Measurements from ENCODE around the gene ANKH. TPM values are rescaled to one million over a fixed set of nuclear protein-coding genes. Genes with fewer than 3 reads are reported as not detected.
"Not testable (repeated sequence)": the region's sequence is repeated elsewhere in the genome, so short reads cannot be mapped to it uniquely, and the experiment has no call there.

ANKH gene
- total RNA-seq: 100 to 1,000 TPM in 2 of 3 donors, 10 to 100 TPM in 1; 83.1 to 102 (median 101) TPM

DNA sequence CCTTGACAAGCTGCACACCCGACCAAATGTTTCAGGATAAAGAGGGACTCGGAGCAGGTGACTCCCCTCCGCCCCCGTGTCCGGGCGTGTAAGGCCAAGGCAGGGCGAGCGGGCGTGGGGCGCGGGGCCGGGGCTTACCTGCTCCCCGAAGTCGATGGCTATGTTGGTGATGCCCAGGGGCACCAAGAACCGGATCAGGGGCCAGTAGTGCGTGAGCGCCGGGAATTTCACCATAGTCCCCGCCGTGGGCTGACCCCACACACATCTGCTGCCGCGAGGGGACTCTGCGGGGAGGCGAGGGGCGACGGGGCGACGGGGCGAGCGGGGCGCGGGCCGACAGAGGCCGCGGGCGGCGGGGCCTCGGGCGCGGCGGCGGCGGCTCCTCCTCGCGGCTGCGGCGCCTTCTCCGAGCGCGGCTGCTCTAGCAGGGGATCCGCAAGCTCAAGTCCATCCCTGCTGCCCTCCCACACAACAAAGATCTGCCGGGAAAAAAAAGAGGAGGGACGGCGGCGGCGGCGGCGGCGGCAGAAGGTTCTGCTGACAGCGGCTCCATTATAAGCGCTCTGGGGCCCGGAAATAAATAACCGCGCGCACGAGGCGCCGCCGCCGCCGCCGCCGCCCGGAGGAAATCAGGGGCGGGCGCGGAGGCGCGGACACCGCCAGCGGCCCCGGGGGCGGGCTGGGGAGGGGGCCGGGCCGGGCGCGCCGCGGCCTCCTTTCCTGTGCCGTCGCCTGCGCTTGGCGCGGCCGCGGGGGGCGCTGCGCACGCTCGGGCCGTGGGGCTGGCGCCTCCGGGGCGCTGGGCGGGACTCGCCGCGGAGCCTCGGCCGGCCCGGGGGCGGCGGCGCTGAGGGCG, at the start of gene ANKH:
Gene ANKH (minus strand): TSS at position 565 of the 856 bp plus-strand sequence. CDS start 331 bp downstream, at position 234.
- Mint-ChIP-seq H3K36me3 (ENCODE audit: insufficient read depth) (peaks cover 7% of the 10 kb centered on the region), H3K4me1 (ENCODE audit: low read depth) (peaks cover 31% of the 10 kb centered on the region), H3K27me3 (ENCODE audit: low read depth) (no peaks in the 10 kb centered on the region), H3K4me3 (peak within 1 kb of the TSS; percentile 99), H3K9me3 (no peaks in the 10 kb centered on the region)
- DNase-seq (peak; percentile 80), ATAC-seq (peak; percentile 84 to 86)

DNA sequence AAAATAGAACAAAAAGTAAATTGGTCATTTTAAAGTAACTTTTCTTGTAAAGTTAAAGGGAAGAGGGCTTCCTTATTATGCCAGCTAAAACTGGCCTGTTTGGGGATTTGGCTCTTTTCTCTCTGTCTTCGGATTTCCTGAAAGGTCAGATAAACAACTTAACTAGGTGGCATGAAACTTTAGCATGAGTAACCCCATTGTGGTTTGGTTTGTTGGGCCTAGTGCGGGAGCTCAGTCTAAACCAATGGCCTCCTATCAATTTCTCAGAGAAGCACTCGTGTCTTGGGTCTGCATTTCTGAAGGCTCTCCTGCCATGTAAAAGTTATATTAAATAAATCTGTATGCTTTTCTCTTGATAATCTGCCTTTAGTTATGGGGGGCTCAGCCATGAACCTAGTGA, 48.5 kb upstream of the ANKH start:
- no peak for DNase-seq
- no peaks in the 10 kb centered on the region for H3K27me3 Mint-ChIP-seq (ENCODE audit: low read depth)
- no peak overlapping the region for H3K4me3 Mint-ChIP-seq
- peaks cover 7% of the 10 kb centered on the region for H3K9me3 Mint-ChIP-seq
- peaks cover 28% of the 10 kb centered on the region for H3K4me1 Mint-ChIP-seq (ENCODE audit: low read depth)
- no peak for ATAC-seq
- H3K36me3 Mint-ChIP-seq (ENCODE audit: insufficient read depth): peaks cover 2% of the 10 kb centered on the region

DNA sequence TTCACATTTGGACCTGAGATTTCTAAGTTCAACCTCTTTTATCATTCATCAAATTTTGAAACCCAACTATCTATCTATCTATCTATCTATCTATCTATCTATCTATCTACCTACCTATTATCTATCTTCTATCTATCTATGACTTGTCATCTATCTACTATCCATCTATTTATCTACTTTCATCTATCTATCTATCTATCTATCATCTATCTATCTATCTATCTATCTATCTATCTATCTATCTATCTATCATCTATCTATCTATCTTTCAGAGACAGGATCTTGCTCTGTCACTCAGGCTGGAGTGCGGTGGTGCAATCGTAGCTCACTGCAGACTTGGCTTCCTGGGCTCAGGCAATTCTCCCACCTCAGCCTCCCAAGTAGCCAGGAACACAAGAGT, 47.5 kb upstream of the ANKH start:
- not testable (repeated sequence) for H3K4me3 Mint-ChIP-seq

DNA sequence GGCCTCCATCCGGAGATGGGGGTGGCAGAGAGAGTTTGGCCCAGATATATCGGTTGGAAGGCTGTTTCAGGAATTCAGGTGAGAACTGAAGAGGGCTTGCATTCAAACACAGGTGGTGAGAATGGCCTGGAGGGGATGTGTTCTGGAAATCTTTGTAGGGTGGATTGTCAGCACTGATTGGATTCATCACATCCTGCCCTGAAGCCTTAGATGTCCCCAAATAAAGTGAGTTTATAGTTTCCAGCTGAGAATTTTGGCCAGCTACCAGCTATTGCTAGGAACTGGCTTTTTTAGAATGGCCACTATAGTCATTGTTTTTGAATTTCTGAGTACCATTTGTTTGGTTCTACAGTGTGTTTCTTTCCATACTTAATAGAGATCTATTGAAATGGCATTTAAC, 46.1 kb upstream of the ANKH start:
- peaks cover 7% of the 10 kb centered on the region for H3K9me3 Mint-ChIP-seq
- peaks cover 30% of the 10 kb centered on the region for H3K4me1 Mint-ChIP-seq (ENCODE audit: low read depth)
- no peak overlapping the region for H3K4me3 Mint-ChIP-seq
- DNase-seq: no peak
- no peak for ATAC-seq
- H3K36me3 Mint-ChIP-seq (ENCODE audit: insufficient read depth): peaks cover 2% of the 10 kb centered on the region
- peaks cover 2% of the 10 kb centered on the region for H3K27me3 Mint-ChIP-seq (ENCODE audit: low read depth)

More for the DNA sequence above, 47.5 kb upstream of the ANKH start:
- H3K9me3 Mint-ChIP-seq; H3K27me3 Mint-ChIP-seq (ENCODE audit: low read depth); H3K36me3 Mint-ChIP-seq (ENCODE audit: insufficient read depth); DNase-seq; ATAC-seq: not testable (repeated sequence)
- peaks cover 29% of the 10 kb centered on the region for H3K4me1 Mint-ChIP-seq (ENCODE audit: low read depth)

DNA sequence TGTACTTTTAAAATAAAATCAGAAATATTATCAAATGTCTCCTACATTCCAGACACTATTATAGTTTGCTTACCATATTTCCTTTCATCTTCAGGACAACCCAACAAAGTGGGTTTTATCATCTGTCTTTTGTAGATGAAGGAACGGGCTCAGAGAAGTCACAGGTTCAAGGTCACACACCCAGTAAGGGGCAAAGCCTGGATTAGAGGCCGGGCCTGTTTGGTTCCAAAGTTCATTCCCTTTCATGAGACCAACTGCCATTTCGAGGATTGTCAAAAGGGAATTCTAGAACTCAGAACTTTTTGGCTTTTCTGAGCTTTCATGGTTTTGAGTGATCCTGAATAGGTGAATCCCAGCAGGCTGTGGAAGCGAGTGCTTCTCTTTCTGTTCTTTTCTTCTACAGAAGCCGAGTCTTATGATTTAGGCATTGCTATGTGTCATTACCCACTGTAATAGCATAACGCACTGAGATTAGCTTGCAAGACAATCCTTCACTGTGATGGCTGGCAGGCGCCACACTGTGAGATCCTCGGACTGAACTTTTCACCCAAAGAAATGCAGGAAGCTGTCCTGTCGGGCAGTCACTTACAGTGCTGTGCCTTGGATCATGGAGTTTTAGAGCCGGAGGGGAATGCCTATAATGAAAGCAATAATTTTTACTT, 43.8 kb upstream of the ANKH start:
- Mint-ChIP-seq H3K27me3 (ENCODE audit: low read depth) (peaks cover 2% of the 10 kb centered on the region), H3K36me3 (ENCODE audit: insufficient read depth) (peaks cover 2% of the 10 kb centered on the region), H3K4me1 (ENCODE audit: low read depth) (peaks cover 18% of the 10 kb centered on the region), H3K4me3 (no peak overlapping the region), H3K9me3 (peaks cover 7% of the 10 kb centered on the region)
- no peak for ATAC-seq
- DNase-seq: no peak

DNA sequence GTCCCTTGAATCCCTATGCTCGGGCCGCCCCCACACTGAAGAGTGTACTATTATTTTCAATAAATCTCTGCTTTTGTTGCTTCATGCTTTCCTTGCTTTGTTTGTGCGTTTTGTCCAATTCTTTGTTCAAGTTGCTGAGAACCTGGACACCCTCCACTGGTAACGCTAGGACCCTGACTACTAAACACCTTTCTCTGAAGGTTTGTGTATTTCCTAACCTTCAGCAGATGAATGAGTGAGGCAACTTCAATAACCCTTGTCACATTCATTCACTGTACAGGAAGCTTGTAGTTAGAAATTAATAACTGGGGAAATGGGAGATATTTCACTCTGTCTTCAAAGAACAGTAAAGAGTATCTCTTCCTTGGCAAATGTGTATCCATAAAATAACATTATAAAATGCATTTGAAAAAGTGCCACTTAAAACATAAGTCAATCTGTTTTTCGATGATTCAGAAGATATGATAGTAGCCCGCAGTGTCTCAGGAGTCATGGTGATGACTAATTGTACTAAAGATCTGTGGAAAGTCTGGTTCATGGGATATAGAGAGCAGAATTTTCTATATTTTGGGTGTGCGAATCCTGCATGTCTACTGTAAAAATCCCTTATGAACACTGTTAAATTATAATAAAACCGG, 43.2 kb upstream of the ANKH start:
- H3K4me1 Mint-ChIP-seq (ENCODE audit: low read depth): peaks cover 11% of the 10 kb centered on the region
- no peak overlapping the region for H3K4me3 Mint-ChIP-seq
- H3K36me3 Mint-ChIP-seq (ENCODE audit: insufficient read depth): peaks cover 2% of the 10 kb centered on the region
- peaks cover 2% of the 10 kb centered on the region for H3K27me3 Mint-ChIP-seq (ENCODE audit: low read depth)
- H3K9me3 Mint-ChIP-seq: peaks cover 7% of the 10 kb centered on the region
- ATAC-seq: peak; percentile 82 to 91
- DNase-seq: no peak

DNA sequence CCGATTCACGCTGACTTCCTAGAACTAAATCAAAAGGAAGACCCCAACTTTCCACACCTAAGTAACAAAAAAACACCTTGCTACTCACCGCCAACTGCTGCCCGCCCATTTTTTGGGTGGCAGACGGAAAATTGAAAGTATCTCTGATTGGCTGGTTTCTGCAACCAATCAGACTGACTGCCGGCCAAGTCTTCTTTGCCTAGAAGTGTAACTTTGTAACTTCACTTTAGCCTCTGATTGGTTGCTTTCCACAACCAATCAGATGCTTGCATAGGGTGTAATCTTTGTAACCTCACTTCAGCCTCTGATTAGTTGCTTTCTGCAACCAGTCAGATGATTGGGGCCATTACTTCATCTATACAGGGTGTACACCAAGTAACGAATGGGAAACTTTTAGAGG, 42.6 kb upstream of the ANKH start:
- H3K27me3 Mint-ChIP-seq (ENCODE audit: low read depth): peaks cover 2% of the 10 kb centered on the region
- no peak for ATAC-seq
- peaks cover 7% of the 10 kb centered on the region for H3K9me3 Mint-ChIP-seq
- peaks cover 11% of the 10 kb centered on the region for H3K4me1 Mint-ChIP-seq (ENCODE audit: low read depth)
- H3K4me3 Mint-ChIP-seq: no peak overlapping the region
- no peak for DNase-seq
- peaks cover 2% of the 10 kb centered on the region for H3K36me3 Mint-ChIP-seq (ENCODE audit: insufficient read depth)

DNA sequence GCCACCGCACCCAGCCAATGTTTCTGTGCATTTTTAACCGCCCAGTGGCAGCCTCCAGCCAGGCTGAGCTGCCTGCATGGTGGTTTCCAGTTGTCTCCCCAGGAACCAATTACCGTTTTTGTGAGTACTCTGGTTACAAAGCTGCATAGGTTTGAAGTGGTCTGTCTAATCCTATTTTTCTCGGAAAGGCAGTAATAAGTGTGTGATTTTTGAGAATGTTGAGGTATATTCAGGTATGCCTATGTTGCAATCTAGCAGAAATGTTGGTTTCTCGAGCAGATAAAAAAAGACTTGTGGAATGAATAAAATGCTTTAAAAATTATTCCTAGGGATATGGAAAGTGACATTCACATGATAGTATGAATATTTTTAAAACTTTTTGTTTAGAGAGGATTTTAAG, 41.5 kb upstream of the ANKH start:
- H3K27me3 Mint-ChIP-seq (ENCODE audit: low read depth): peaks cover 2% of the 10 kb centered on the region
- peaks cover 11% of the 10 kb centered on the region for H3K4me1 Mint-ChIP-seq (ENCODE audit: low read depth)
- no peak for DNase-seq
- H3K36me3 Mint-ChIP-seq (ENCODE audit: insufficient read depth): peaks cover 2% of the 10 kb centered on the region
- no peak overlapping the region for H3K4me3 Mint-ChIP-seq
- H3K9me3 Mint-ChIP-seq: peaks cover 7% of the 10 kb centered on the region
- ATAC-seq: no peak

DNA sequence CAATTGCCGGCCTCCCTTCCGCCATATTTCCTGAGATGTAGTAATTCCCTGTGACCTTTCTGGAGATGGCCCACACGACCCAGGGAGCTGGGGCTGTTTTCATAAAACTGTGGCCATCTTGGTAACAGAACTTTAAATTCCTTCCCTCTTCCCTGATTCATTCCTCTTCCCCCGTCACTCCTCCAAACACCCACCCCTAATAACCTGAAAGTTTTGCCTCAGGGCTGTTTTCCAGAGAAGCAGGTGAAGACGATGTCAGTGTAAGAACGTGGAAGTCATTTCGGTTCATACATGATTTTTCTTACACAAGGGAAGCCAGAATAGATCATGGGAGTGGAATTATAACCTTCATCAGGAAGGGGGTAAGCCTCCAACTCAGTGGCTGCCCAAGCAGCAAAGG, 40.6 kb upstream of the ANKH start:
- no peak for DNase-seq
- H3K36me3 Mint-ChIP-seq (ENCODE audit: insufficient read depth): peaks cover 2% of the 10 kb centered on the region
- no peak overlapping the region for H3K4me3 Mint-ChIP-seq
- no peak for ATAC-seq
- peaks cover 11% of the 10 kb centered on the region for H3K4me1 Mint-ChIP-seq (ENCODE audit: low read depth)
- peaks cover 2% of the 10 kb centered on the region for H3K27me3 Mint-ChIP-seq (ENCODE audit: low read depth)
- H3K9me3 Mint-ChIP-seq: peaks cover 7% of the 10 kb centered on the region

DNA sequence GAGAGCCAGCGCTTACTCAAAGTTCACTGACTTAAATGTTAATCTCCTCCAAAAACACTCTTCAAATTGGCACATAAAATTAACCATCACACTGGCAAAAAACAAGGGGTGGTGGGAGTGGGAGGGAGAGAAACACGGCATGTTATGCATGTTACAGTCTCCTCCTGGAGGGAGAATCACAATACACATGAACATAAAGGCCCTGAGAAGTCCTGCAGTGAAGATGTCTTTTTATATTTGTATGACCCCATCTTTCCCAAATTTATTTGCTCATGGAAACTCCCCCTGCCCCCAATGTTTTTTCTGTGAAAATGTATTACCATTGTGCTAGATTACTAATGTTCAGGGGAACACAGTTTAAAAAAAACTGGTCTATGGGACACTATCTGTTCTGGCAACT, 37.8 kb upstream of the ANKH start:
- no peak for ATAC-seq
- no peaks in the 10 kb centered on the region for H3K9me3 Mint-ChIP-seq
- H3K36me3 Mint-ChIP-seq (ENCODE audit: insufficient read depth): no peaks in the 10 kb centered on the region

DNA sequence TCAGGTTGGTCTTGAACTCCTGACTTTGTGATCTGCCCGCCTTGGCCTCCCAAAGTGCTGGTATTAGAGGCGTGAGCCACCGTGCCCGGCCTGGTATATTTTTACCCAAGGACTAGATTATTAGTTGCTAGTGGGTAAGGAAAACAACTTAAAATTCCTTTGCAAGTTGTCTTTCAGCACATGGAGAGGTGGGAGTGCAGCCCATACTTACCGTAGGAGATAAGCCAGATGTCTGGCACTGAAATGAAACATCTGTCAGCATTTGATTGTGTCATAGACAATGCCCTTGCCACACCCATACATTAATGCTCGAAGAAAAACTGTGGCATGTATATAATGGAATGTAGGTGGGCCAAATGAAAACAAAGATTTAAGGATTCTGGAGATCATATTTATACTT, 36.6 kb upstream of the ANKH start:
- H3K4me1 Mint-ChIP-seq (ENCODE audit: low read depth): peaks cover 6% of the 10 kb centered on the region

More for the DNA sequence above, 37.8 kb upstream of the ANKH start:
- no peak for DNase-seq
- Mint-ChIP-seq H3K27me3 (ENCODE audit: low read depth) (no peaks in the 10 kb centered on the region), H3K4me3 (no peak overlapping the region), H3K4me1 (ENCODE audit: low read depth) (peaks cover 10% of the 10 kb centered on the region)

DNA sequence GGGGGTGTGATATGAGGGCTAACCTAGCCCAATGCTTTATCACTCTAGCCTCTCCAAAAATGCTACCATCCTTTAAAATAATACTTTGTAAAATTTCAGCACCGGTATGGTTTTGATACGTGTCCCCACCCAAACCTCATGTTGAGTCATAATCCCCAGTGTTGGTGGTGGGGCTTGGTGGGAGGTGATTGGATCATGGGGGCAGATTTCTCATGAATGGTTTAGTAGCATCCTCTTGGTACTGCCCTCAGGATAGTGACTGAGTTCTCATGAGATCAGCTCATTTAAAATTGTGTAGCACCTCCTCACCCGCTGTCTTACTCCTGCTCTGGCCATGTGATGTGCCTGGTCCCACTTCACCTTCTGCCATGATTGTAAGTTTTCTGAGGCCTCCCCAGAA, 35.0 kb upstream of the ANKH start:
- Mint-ChIP-seq H3K4me3 (no peak overlapping the region), H3K36me3 (ENCODE audit: insufficient read depth) (no peaks in the 10 kb centered on the region), H3K4me1 (ENCODE audit: low read depth) (peaks cover 6% of the 10 kb centered on the region), H3K27me3 (ENCODE audit: low read depth) (no peaks in the 10 kb centered on the region), H3K9me3 (no peaks in the 10 kb centered on the region)
- ATAC-seq (peak; percentile 18 to 65), DNase-seq (no peak)

More for the DNA sequence above, 36.6 kb upstream of the ANKH start:
- DNase-seq: no peak
- H3K4me3 Mint-ChIP-seq: no peak overlapping the region
- H3K9me3 Mint-ChIP-seq: no peaks in the 10 kb centered on the region
- no peaks in the 10 kb centered on the region for H3K36me3 Mint-ChIP-seq (ENCODE audit: insufficient read depth)
- H3K27me3 Mint-ChIP-seq (ENCODE audit: low read depth): no peaks in the 10 kb centered on the region
- no peak for ATAC-seq

DNA sequence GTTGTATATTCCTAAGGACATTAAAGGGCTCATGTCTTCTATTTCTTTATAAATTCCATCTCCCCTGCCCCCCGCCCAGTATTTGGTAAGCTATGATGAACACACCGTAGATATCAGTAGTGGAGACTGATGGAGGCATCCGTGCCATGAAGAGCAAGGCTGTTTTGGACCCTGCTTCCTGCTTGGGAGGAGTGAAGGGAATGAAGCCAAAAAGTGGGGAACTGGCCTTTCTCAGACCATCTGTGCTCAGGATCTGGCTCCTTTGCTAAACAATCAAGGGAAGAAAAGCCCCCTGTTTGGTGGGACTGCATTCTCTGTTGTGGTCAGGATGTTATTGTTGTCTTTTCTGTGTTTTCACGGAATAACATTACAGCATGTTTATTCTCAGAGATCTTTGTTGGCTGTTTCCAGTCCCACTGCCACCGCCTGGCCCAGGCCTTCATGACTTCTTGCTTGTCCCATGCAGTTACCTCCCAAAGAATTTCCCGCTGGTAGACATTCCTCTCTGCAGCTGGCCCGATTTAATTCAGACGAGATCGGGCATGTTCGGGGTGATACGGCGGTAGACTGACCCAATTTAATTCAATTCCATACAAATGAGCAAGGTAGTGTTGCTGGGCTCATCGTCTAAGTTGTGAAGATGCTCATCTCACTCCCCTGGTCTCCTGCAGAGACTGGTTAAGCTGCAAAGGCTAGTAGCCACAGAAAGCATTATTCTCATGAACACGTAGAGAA, 31.4 kb upstream of the ANKH start:
- DNase-seq: no peak
- no peaks in the 10 kb centered on the region for H3K9me3 Mint-ChIP-seq
- no peak for ATAC-seq
- H3K27me3 Mint-ChIP-seq (ENCODE audit: low read depth): no peaks in the 10 kb centered on the region
- no peaks in the 10 kb centered on the region for H3K36me3 Mint-ChIP-seq (ENCODE audit: insufficient read depth)
- H3K4me3 Mint-ChIP-seq: no peak overlapping the region
- H3K4me1 Mint-ChIP-seq (ENCODE audit: low read depth): peaks cover 6% of the 10 kb centered on the region

DNA sequence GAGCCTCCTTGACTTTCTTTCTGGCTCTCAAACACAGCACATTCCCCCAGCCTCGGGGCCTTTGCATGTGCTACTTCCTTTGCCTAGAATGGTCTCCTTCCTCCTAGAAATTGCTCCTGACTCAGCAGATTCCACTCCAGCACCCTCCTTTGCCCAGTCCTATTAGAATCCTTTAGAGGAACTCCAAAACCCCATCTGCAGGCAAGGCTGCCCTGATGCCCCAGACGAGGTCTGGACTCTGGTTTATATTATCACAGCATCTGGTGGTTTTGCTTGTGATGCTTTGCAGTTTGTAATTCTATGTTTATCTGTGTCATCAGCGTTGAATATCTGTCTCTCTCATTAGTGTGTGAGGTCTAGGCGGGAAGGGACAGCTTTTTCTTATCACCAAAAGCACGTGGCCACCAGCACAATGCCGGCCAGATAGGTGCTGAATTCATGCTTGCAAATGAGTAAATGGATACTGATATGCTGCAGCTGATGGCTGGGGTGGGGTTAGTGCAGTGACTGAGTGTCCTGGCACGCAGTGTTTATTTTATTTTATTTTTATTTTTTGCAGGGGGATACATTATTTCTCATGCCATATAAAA, 30.0 kb upstream of the ANKH start:
- no peaks in the 10 kb centered on the region for H3K27me3 Mint-ChIP-seq (ENCODE audit: low read depth)
- peaks cover 4% of the 10 kb centered on the region for H3K4me1 Mint-ChIP-seq (ENCODE audit: low read depth)
- H3K9me3 Mint-ChIP-seq: no peaks in the 10 kb centered on the region
- ATAC-seq (no peak), DNase-seq (no peak)
- H3K4me3 Mint-ChIP-seq: no peak overlapping the region
- H3K36me3 Mint-ChIP-seq (ENCODE audit: insufficient read depth): no peaks in the 10 kb centered on the region

Data from activated T-cell treated with anti-CD3 and anti-CD28 coated beads, Interleukin-2, amount 50 U/mL, for 4 hours (primary cell).